ENCODE measurements around the gene PIWIL4. TPM values are rescaled to one million over a fixed set of nuclear protein-coding genes. Genes with fewer than 3 reads are reported as not detected.

The PIWIL4 gene
- total and polyA plus RNA-seq, 2 of the 8 experiments (the other 6 are each of a cell fraction or from before 2014, with no cell fraction given), result 0.51 to 0.52 TPM

GRCh38 chr11:94588366-94588942 is 21.3 kb downstream of the PIWIL4 start:
- Histone ChIP-seq H3K23me2 (ENCODE audit: low read depth, low read length) (no peaks in the 10 kb centered on the region), H3K14ac (ENCODE audit: insufficient read length) (no peak overlapping the region), H3K36me3 (ENCODE audit: control insufficient read depth in 2 of 4, insufficient read depth in 4 of 4, low read length in 3 of 4) (no peaks in the 10 kb centered on the region), H4K5ac (ENCODE audit: insufficient read length, low read depth, low read length) (no peak overlapping the region), H3K18ac (ENCODE audit: extremely low read depth, low read length) (no peak overlapping the region), H3K56ac (replicated peaks; ENCODE audit: insufficient read length, low read depth, low read length) (no peak overlapping the region), H2BK20ac (ENCODE audit: low read length) (no peak overlapping the region), H3K27me3 (replicated peaks in 1 of 4; ENCODE audit: control insufficient read depth in 3 of 4, extremely low read depth in 1 of 4, insufficient read depth in 3 of 4, low read length in 3 of 4) (no peaks in the 10 kb centered on the region; a peak in 2 of 7 replicates), H2AFZ (ENCODE audit: low read length) (no peak overlapping the region), H4K20me1 (replicated peaks in 1 of 2; ENCODE audit: control insufficient read depth in 1 of 2, insufficient read depth in 2 of 2, low read length in 2 of 2) (no peaks in the 10 kb centered on the region), H2AK5ac (ENCODE audit: low read depth, low read length) (no peak overlapping the region), H3K27ac (ENCODE audit: low read depth, low read length) (no peak overlapping the region), H3K79me2 (ENCODE audit: control insufficient read depth in 1 of 2, insufficient read depth in 2 of 2, low read length in 2 of 2) (no peaks in the 10 kb centered on the region), H2BK5ac (ENCODE audit: low read depth, low read length) (no peak overlapping the region), H3K4me3 (ENCODE audit: extremely low read depth in 1 of 4, insufficient read depth in 2 of 4, low read depth in 3 of 4, low read length in 4 of 4) (no peak overlapping the region), H3K9me3 (ENCODE audit: insufficient read depth in 2 of 2, low read depth in 1 of 2, low read length in 1 of 2) (no peaks in the 10 kb centered on the region), H3K4ac (replicated peaks; ENCODE audit: insufficient read length, low read depth, low read length) (no peak overlapping the region), H4K8ac (ENCODE audit: extremely low read depth, insufficient read depth, low read length) (no peak overlapping the region), H3K23ac (ENCODE audit: insufficient read length) (no peak overlapping the region), H3K79me1 (ENCODE audit: low read depth, low read length) (no peaks in the 10 kb centered on the region), H4K91ac (replicated peaks; ENCODE audit: insufficient read length, low read length) (no peak overlapping the region), H2BK12ac (ENCODE audit: low read depth, low read length) (no peak overlapping the region), H3K4me2 (ENCODE audit: insufficient read depth in 1 of 2, low read depth in 2 of 2, low read length in 2 of 2) (no peak overlapping the region), H2BK15ac (ENCODE audit: low read length) (no peak overlapping the region), H3K4me1 (replicated peaks in 1 of 4; ENCODE audit: control insufficient read depth in 3 of 4, insufficient read depth in 4 of 4, low read length in 3 of 4) (no peaks in the 10 kb centered on the region), H2BK120ac (replicated peaks; ENCODE audit: low read depth, low read length) (no peak overlapping the region), H3K9ac (replicated peaks in 1 of 4; ENCODE audit: extremely low read depth in 1 of 4, low read depth in 3 of 4, low read length in 3 of 4) (no peak overlapping the region)
- DNase-seq (ENCODE audit: low read depth in 1 of 2, low spot score in 2 of 2) (no peak), FAIRE-seq (no peak)
- CTCF ChIA-PET (ENCODE audit: partially characterized antibody), result interaction anchor here (0.8 to 1.3 kb wide), 3 partner anchors 14 to 68 kb away, joined by 3 to 4 read pairs (median 4); no protein-coding TSS in a partner anchor
- 78% methylated on average over 2 of the region's 2 CpGs; no CpG with 5 or more reads in 1 of the 2 experiments for WGBS, 2 experiments (ENCODE audit: extremely low coverage in 1 of 2, insufficient coverage in 1 of 2, insufficient read length in 1 of 2, insufficient replicate concordance in 2 of 2, low coverage in 1 of 2, low lambda C conversion rate in 2 of 2, missing lambda C conversion rate in 1 of 2)
- no peak for TF ChIP-seq SUZ12 (IDR thresholded peaks at IDR 0.05; ENCODE audit: low read length)
- POLR2A ChIA-PET (ENCODE audit: partially characterized antibody), result interaction anchor here (1.1 kb wide), 1 partner anchor 9 kb away, joined by 3 read pairs; no protein-coding TSS in a partner anchor
